ENCODE results near the gene CTU1.

Gene CTU1

GRCh38 chr19:51082611-51083010 lies 25.6 kb downstream of the CTU1 start, which contains the start of gene KLK14:
KLK14 (minus strand) TSS chr19:51082887; CDS start chr19:51082614, 273 bp downstream.
- no peak for DNase-seq (ENCODE audit: low spot score)

DNA sequence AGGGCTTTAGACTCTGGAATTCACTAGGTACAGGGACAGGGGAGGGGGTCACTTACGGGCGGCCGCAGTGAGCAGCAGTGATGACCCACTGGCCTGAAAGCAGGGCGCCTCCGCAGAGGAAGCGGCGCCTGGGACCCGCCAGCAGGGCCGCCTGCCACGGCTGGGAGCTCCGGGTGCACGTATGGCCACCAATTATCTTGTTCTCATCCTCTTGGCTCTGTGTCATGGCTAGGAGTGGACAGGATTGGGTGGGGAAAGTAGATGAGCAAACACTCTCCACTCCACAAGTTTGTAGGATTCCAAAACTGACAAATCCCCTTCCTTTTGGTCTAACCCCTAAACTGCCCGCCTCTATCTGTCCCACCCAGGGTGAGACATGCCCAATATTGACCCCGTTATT lies 26.7 kb downstream of the CTU1 start:
- no peak for DNase-seq (ENCODE audit: low spot score)

- no peak for DNase-seq (ENCODE audit: low spot score)
These were observed 28.6 kb downstream of the CTU1 start for GRCh38 chr19:51079481-51080110.

GRCh38 chr19:51078731-51079130 lies 29.5 kb downstream of the CTU1 start:
- no peak for DNase-seq (ENCODE audit: low spot score)

- DNase-seq (ENCODE audit: low spot score) = no peak
These were observed 30.1 kb downstream of the CTU1 start for GRCh38 chr19:51078104-51078503.

DNA sequence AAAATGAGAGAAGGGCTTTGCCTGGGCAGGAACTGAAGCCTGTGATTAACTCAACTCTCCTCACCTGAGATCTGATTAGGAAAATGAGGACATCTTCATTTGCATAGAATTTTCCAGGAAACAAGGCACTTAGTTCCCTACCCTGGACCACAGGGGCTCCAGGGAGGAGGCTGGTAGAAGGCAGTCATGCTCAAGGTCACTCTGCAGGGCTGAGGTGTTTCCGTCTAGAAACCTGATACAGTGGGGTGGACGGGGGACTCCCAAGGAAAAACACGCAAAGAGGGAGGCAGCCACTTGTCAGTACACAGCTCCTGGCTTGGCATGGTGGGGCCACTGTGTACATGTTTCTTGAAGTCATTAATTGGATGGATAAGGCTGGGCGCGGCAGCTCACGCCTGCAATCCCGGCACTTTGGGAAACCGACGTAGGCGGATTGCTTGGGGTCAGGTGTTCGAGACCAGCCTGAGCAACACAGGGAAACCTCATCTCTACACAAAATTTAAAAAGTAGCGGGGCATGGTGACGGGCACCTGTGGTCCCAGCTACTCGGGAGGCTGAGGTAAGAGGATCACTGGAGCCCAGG lies 31.5 kb downstream of the CTU1 start:
- DNase-seq (ENCODE audit: low spot score) = no peak

DNA sequence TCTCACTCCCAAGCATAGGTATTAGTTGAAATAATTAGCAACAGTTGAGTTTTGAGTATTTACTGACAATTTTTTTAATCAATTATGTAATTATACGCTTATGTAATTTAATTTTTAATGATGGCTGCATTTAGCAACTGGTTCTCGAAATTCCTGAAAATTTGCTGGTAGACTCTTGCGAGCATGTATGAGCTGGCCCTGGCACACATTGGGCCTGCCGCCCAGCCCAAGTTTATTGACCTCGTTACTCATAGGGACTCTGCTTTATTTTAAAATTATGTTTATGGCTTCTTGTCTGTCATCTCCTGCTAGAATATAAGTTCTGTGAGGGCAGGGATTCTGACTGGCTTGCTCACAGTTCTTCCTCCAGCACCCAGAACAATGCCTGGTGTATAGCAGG lies 32.2 kb downstream of the CTU1 start:
- DNase-seq (ENCODE audit: low spot score) = no peak

GRCh38 chr19:51071095-51071405 lies 37.2 kb downstream of the CTU1 start:
- no peak for DNase-seq (ENCODE audit: low spot score)

- DNase-seq (ENCODE audit: low spot score) = no peak
These were observed 37.7 kb downstream of the CTU1 start for GRCh38 chr19:51070334-51071094.

GRCh38 chr19:51066393-51067186 lies 41.6 kb downstream of the CTU1 start:
- no peak for DNase-seq (ENCODE audit: low spot score)

- DNase-seq (ENCODE audit: low spot score) = no peak
These were observed 42.8 kb downstream of the CTU1 start for GRCh38 chr19:51065221-51065960.

DNA sequence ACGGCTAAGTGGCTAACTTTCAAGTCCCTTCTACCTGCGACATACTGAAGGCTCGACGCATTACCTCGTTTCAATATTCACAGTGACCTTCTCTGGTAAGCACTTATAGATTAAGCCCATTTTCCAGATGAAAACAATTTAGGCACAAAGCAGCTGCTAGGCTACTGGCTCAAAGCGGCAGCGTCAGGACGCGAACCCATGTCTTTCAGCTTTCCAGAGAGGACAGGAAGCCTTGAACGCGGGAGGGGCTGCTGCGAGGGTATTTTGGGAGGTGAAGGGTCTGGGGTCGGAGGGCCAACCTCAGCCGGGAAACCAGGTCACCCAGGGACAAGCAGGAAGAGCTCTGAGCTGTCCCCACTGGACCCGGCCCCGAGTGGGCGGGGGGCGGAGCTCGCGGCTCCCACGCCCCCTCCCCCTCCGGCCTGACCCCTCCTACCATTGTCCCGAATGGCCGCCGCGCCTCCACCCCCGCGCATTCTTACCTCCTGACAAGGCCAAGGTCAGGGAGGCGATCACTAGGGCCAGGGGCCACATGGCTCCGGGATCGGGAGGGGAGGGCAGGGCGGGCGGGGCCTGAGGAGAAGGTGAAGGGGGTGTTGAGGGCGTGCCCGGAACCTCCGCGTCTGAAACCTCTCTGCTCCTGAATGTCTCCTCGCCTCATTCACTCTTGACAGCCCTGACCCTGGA lies 43.5 kb downstream of the CTU1 start, which contains the start of gene KLK13:
Gene KLK13 (minus strand): TSS at position 559 of the 687 bp plus-strand sequence. CDS start 25 bp downstream, at position 534.
- DNase-seq (ENCODE audit: low spot score) = peak; percentile 42

DNA sequence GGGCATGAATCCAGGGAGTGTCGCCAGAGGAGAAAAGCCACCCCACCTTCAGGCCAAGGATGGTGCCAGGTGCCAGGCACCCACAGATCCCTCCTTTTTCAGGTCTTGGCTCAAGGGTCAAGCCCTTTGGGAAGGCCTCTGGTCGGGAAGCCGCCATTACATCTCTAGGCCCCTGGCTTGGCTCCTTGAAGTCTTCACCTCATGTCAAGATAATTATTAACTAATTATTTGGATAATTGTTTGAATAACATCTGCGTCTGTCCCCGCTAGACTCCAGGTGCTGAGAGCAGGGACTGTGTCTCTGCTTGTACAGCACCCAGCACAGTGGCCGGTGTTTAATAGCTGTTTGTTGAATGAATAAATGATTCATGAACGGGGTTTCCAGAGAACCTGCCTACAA lies 44.5 kb downstream of the CTU1 start:
- DNase-seq (ENCODE audit: low spot score) = no peak

- DNase-seq (ENCODE audit: low spot score) = no peak
These were observed 47.2 kb downstream of the CTU1 start for GRCh38 chr19:51060973-51061372.

GRCh38 chr19:51060336-51060735 lies 47.9 kb downstream of the CTU1 start:
- DNase-seq (ENCODE audit: low spot score) = no peak

GRCh38 chr19:51059715-51060114 lies 48.5 kb downstream of the CTU1 start:
- no peak for DNase-seq (ENCODE audit: low spot score)

- DNase-seq (ENCODE audit: low spot score) = no peak
These were observed 52.3 kb downstream of the CTU1 start for GRCh38 chr19:51055866-51056265.

All from AG20443 (cell line).